Colonic mucosa (tissue), 4 donors: ENCODE data around the gene DNAH3. TPM values are rescaled to one million over a fixed set of nuclear protein-coding genes. Genes with fewer than 3 reads are reported as not detected.
A peak's percentile ranks its signal among the peaks of the same experiment; 100 is the strongest.

Experiments
- DNase-seq: peaks from one replicate; pipeline ENCODE4 v3.0.0-alpha.2; 2020
- H3K27ac ChIP-seq: fragments of 200-600 bp; one replicate; pipeline ENCODE4 v1.8.0; 2021
- H3K27me3 ChIP-seq: fragments of 200-600 bp; one replicate; pipeline ENCODE4 v1.8.0; 2021
- H3K36me3 ChIP-seq: fragments of 200-600 bp; one replicate; pipeline ENCODE4 v1.8.0; 2021
- H3K4me1 ChIP-seq: fragments of 200-600 bp; one replicate; pipeline ENCODE4 v1.8.0; 2021; ENCODE audit warnings: mild to moderate bottlenecking
- H3K4me3 ChIP-seq: fragments of 200-600 bp; one replicate; pipeline ENCODE4 v1.8.0; 2021
- H3K9ac ChIP-seq, 2 donors: one replicate each; pipeline ENCODE4 v1.7.0; 2013; ENCODE audit warnings: control low read depth in 2 of 2, low read depth in 2 of 2, low read length in 2 of 2
- H3K9me3 ChIP-seq: fragments of 200-600 bp; one replicate; pipeline ENCODE4 v1.8.0; 2021
- CTCF ChIP-seq: fragments of 200-600 bp; IDR thresholded peaks from one replicate; pipeline ENCODE4 v1.8.0; 2022; ENCODE audit warnings: antibody characterized with exemption, mild to moderate bottlenecking
- intact Hi-C: fragments of 100-400 bp; cut with DNase I; formaldehyde crosslinking; loops from one replicate; pipeline ENCODE4 v1.14.1; 2022
- total RNA-seq, 2 donors: library from RNA; stranded (reverse); fragmentation: NEBNext Ultra II Directional in 1 of 2; extraction: Animal tissue kit (Norgen Biotek cat#: 25700) in 1 of 2; gene quantifications; one replicate each; pipeline ENCODE4 v1.2.1, GENCODE V29; 2021
- donor health status: healthy.
- donor health status: DM: no; HTN: no; CAD: no.
- donor health status: DM: no; HTN: no; CAD: no.

DNAH3 gene
- total RNA-seq, 2 donors from 2014 or later = 4.2 to 5.1 TPM

GRCh38 chr16:21186326-21186691, 35.7 kb upstream of the DNAH3 start:
- intact Hi-C loops = loop anchor here (2.0 to 5.0 kb wide), 2 partner anchors 91 to 114 kb away; partner anchors contain the start of gene CRYM
- peaks cover 3% of the 10 kb centered on the region for H3K4me1 ChIP-seq

GRCh38 chr16:21185659-21186325, 35.1 kb upstream of the DNAH3 start:
- Histone ChIP-seq H3K36me3 (no peaks in the 10 kb centered on the region), H3K27ac (peak overlapping the region; percentile 36), H3K9ac (no peak overlapping the region), H3K4me1 (peaks cover 3% of the 10 kb centered on the region), H3K27me3 (no peaks in the 10 kb centered on the region), H3K9me3 (no peaks in the 10 kb centered on the region), H3K4me3 (no peak overlapping the region)
- TF ChIP-seq CTCF = no peak
- intact Hi-C loops = loop anchor here (2.0 to 5.0 kb wide), 2 partner anchors 92 to 115 kb away; partner anchors contain the start of gene CRYM
- DNase-seq = peak; percentile 47

More at GRCh38 chr16:21186326-21186691, 35.7 kb upstream of the DNAH3 start:
- Histone ChIP-seq H3K9ac (no peak overlapping the region), H3K27ac (peak overlapping the region; percentile 36), H3K27me3 (no peaks in the 10 kb centered on the region), H3K36me3 (no peaks in the 10 kb centered on the region), H3K9me3 (no peaks in the 10 kb centered on the region), H3K4me3 (no peak overlapping the region)
- no peak for DNase-seq
- TF ChIP-seq CTCF = no peak

GRCh38 chr16:21184834-21185233, 34.2 kb upstream of the DNAH3 start:
- Histone ChIP-seq H3K4me3 (no peak overlapping the region), H3K36me3 (no peaks in the 10 kb centered on the region), H3K27ac (no peak overlapping the region), H3K9ac (no peak overlapping the region), H3K27me3 (no peaks in the 10 kb centered on the region), H3K4me1 (peaks cover 3% of the 10 kb centered on the region), H3K9me3 (no peaks in the 10 kb centered on the region)
- intact Hi-C loops = loop anchor here (5.0 kb wide), 1 partner anchor 92 kb away; the partner anchor contains the start of gene CRYM
- DNase-seq = no peak
- TF ChIP-seq CTCF = no peak

GRCh38 chr16:21183995-21184394, 33.3 kb upstream of the DNAH3 start:
- H3K4me3 ChIP-seq = no peak overlapping the region
- TF ChIP-seq CTCF = no peak

GRCh38 chr16:21179983-21180365, 29.3 kb upstream of the DNAH3 start:
- Histone ChIP-seq H3K4me3 (no peak overlapping the region), H3K27me3 (no peaks in the 10 kb centered on the region), H3K9me3 (no peaks in the 10 kb centered on the region), H3K9ac (no peak overlapping the region), H3K36me3 (no peaks in the 10 kb centered on the region), H3K27ac (no peak overlapping the region), H3K4me1 (no peaks in the 10 kb centered on the region)
- DNase-seq = no peak
- TF ChIP-seq CTCF = no peak
- intact Hi-C loops = no loop called here

More at GRCh38 chr16:21183995-21184394, 33.3 kb upstream of the DNAH3 start:
- intact Hi-C loops = no loop called here
- Histone ChIP-seq H3K9ac (no peak overlapping the region), H3K36me3 (no peaks in the 10 kb centered on the region), H3K27me3 (no peaks in the 10 kb centered on the region), H3K27ac (no peak overlapping the region), H3K9me3 (no peaks in the 10 kb centered on the region), H3K4me1 (peaks cover 3% of the 10 kb centered on the region)
- DNase-seq = no peak
